Stimulated activated CD4-positive, alpha-beta T cell treated with anti-CD3 and anti-CD28 coated beads, TNF-alpha, amount 100 ng/mL, for 1 hour (primary cell): ENCODE measurements around the gene GTF2A1L.
"Not testable (repeated sequence)": the region's sequence is repeated elsewhere in the genome, so short reads cannot be mapped to it uniquely, and the experiment has no call there.

Experiments
- DNase-seq, 3 donors: peaks; one replicate each; pipeline ENCODE4 v3.0.0-alpha.2; 2020; ENCODE audit warnings: low read depth in 3 of 3, low spot score in 1 of 3

The GTF2A1L gene

DNA sequence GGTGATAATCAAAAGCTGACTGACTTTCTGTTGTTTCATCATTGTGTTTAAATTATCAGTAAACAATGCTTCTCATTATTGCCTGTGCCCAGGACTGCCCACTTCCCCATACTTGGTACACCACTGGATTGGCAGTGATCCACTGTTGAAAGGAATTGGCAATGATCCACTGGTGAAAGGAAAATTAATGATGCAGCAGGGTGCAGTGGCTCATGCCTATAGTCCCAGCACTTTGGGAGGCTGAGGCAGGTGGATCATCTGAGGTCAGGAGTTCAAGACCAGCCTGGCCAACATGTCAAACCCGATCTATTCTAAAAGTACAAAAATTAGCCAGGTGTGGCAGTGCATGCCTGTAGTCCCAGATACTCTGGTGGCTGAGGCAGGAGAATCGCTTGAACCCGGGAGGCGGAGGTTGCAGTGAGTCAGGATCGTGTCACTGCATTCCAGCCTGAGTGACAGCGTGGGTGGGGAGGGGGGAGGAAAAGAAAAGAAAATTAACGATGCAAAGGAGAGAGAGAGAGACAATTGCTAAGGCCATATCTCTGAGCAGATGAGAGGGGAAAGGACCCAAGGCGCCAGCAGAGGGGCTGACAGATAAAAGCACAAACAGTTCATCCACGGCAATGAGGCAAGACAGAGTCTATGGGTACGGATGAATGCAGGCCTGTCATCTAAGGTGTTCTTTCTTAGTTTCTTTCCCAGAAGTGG is 10.2 kb upstream of the GTF2A1L start:
- no peak for DNase-seq

- DNase-seq, result no peak
Measured at GRCh38 chr2:48613211-48613610, 4.4 kb upstream of the GTF2A1L start.

DNA sequence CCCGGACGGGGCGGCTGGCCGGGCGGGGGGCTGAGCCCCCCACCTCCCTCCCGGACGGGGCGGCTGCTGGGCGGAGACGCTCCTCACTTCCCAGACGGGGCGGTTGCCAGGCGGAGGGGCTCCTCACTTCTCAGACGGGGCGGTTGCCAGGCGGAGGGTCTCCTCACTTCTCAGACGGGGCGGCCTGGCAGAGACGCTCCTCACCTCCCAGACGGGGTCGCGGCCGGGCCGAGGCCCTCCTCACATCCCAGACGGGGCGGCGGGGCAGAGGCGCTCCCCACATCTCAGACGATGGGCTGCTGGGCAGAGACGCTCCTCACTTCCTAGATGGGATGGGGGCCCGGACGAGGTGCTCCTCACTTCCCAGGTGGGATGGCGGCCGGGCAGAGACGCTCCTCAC is 3.1 kb upstream of the GTF2A1L start:
- DNase-seq, result not testable (repeated sequence)

- no peak for DNase-seq
Measured at GRCh38 chr2:48619526-48619925, 1.9 kb downstream of the GTF2A1L start.

- DNase-seq, result no peak
Measured at GRCh38 chr2:48620604-48621003, 2.9 kb downstream of the GTF2A1L start.

DNA sequence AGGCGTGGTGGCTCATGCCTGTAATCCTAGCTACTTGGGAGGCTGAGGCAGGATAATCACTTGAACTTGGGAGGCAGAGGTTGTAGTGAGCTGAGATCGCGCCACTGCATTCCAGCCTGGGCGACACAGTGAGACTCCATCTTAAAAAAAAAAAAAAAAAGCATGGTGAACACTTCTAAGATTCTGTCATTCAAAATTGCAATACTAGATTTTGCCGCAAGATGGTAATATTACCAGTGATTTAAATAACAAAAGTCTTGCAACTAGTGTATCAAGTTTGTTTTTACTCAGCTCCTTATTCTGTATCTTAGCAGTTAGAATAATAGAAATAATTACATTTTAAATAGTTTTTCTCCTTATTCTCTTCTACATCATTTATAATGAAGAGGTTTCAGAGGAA is 5.0 kb downstream of the GTF2A1L start:
- DNase-seq, result not testable (repeated sequence)

DNA sequence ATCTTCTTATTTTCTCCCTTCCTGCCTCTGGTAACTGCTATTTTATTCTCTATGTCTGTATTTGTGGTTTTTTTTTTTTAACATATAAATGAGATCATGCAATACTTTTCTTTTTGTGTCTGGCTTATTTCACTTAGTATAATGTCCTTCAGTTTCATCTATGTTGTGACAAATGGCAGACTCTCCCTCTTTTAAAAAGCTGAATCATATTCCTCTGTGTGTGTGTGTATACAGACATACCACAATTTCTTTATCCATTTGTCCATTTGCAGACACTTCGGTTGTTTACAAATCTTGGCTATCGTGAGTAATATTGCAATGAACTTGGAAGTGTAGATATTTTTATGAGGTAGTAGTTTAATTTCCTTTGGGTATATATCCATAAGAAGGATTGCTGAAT is 7.0 kb downstream of the GTF2A1L start:
- DNase-seq, result no peak

DNA sequence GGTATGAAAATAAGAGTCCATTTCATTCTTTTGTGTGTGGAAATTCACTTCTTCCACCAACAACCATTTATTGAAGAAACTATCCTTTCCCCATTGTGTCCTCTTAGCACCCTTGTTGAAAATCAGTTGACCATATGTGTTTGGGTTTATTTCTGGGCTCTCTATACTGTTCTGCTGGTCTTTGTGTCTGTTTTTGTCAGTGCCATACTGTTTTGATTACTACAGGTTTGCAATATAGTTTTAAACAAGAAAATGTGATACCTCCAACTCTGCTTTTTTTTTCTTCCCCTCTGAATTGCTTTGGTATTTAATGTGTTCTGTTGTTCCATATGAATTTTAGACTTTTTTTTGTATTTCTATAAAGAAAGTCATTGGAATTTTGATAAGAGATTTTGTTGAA is 8.4 kb downstream of the GTF2A1L start:
- no peak for DNase-seq

GRCh38 chr2:48633143-48633542 is 15.5 kb downstream of the GTF2A1L start:
- no peak for DNase-seq

DNA sequence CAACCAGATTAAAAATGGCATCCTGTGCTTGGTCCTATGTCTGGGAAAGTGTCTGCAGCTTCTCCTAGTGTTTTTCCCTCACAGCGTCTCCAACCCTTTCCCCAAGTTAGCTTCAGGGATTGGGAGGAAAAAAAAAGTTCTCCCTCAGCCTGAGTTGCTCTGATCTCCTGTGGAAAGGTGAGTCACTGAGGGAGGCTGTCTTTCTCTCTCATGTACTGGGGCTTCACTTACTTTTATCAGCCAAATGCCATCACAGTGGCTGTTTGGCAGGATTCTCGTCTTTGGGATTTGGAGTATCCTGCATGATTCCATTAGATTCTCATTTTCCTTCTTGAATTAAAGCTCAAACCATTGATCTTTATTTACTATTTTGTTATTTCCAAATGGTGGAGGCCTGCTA is 18.1 kb downstream of the GTF2A1L start:
- DNase-seq, result no peak

DNA sequence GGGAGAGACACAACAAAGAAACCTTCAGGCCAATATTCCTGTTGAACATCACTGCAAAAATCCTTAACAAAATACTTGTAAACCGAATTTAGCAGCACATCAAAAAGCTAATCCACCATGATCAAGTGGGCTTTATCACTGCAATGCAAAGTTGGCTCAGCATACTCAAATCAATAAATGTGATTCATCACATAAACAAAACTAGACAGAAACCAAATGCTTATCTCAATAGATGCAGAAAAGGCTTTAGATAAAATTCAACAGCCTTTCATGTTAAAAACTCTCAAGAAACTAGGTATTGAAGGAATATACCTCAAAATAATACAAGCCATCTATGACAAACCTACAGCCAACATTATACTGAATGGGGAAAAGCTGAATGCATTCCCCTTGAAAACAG is 20.6 kb downstream of the GTF2A1L start:
- no peak for DNase-seq

DNA sequence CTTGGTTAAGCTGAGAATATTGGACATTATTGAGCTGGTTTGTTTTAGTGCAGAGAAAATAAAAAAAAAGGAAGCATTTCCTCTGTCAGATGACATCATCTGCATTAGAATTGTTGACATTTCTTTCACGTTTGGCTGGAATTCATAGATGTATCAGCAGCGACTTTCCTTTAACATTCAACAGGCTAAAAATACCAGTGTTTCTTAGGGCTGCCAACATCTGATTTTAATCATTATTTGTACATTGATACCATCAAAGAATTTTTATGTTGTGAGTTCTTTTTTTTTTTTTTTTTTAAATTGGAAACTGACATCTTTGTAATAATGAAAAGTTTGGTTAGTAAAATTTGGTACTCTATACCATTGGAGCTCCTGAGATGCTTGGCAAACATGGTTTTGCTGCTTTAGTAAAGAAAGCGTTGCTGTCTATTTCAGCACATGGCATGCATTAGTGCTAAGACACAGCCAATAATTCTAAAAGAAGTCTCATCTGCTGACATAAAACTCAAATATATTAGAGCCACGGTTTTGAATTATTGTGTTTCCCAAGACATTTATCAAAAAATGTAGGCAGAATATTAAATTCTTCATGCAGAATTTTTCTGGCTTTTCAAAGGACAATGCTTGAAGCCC is 33.6 kb downstream of the GTF2A1L start:
- no peak for DNase-seq

- DNase-seq, result no peak
Measured at GRCh38 chr2:48668992-48669391, 51.3 kb downstream of the GTF2A1L start.

GRCh38 chr2:48673581-48673980 is 55.9 kb downstream of the GTF2A1L start:
- no peak for DNase-seq

GRCh38 chr2:48674933-48675332 is 57.3 kb downstream of the GTF2A1L start:
- no peak for DNase-seq

DNA sequence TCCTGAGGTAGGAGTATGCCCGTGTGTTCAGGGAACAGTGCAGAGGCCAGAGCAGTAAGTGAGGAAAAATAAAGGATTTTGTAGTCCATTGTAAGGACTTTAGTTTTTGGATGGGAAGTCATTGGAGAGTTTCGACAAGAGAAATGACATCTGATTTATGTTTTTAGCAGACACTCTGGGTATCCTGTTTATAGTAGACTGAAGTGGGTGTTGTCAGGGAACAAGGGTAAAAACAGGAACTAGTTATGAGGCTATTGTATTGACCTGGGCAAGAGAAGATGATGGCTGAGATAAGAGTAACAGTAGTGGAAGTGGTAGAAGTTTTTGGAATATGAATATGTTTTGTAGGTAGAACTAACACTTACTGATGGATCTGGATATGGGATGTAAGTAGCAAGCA is 59.8 kb downstream of the GTF2A1L start:
- DNase-seq, result no peak

DNA sequence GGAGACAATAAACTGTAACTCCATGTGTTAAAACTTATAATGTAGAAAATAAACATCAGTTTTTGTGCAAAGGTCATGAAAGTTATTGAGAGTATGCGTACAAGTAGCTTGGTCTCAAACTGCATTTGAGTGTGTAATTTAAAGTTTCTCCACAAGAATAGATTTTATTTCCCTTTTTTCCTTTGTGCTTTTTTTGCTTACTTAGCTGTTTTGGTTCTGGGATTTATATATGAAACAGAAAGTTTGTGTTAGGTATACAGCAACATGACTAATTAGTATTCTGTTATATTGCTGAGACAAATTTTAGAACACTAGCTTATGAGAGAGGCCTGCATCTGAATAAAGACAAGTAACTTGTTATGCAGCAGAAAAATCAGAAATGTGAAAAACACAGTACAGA is 67.5 kb downstream of the GTF2A1L start:
- DNase-seq, result no peak

GRCh38 chr2:48691935-48692691 is 74.5 kb downstream of the GTF2A1L start:
- DNase-seq, result no peak

DNA sequence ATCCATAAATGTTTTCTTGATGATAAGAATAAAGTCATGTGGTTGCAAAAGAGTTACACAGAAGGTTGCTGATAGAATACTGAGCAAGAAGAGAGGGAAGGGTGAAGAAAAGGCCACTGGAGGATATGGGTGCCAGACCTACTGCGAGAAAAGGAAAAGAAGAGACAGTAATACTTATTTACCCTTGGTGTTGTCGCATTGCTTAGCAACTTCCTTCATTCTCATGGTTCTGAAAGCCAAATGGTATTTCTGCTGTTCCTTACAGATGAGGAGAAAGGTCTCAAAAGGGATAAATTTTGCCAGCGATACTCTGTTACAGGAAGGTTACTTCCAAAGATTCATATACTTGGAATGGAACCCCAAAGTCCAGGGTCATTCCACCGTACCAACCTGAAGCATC is 75.4 kb downstream of the GTF2A1L start:
- DNase-seq, result no peak

GRCh38 chr2:48693645-48694044 is 76.0 kb downstream of the GTF2A1L start:
- DNase-seq, result no peak

- DNase-seq, result no peak
Measured at GRCh38 chr2:48694149-48694548, 76.5 kb downstream of the GTF2A1L start.

- no peak for DNase-seq
Measured at GRCh38 chr2:48695991-48696390, 78.3 kb downstream of the GTF2A1L start.
